Bronchial epithelial cell (primary cell): Measurements from ENCODE around the gene DENND2A. TPM values are rescaled to one million over a fixed set of nuclear protein-coding genes. Genes with fewer than 3 reads are reported as not detected.

Source experiments
- DNase-seq: peaks from one replicate; pipeline ENCODE4 v3.0.0-alpha.2; 2010; ENCODE audit warnings: low read depth
- FAIRE-seq: peaks from 2 replicates; lab custom pipeline; 2011; peaks lifted over from hg19 to GRCh38; lab: Jason Lieb, UNC
- H3K27me3 ChIP-seq: 2 replicates; pipeline ENCODE4 v1.5.1; 2011; ENCODE audit warnings: low read length; ENCODE audit not compliant: control insufficient read depth, insufficient read depth
- H3K36me3 ChIP-seq: 2 replicates; pipeline ENCODE4 v1.5.1; 2011; ENCODE audit warnings: low read length; ENCODE audit not compliant: control insufficient read depth, insufficient read depth
- H3K4me3 ChIP-seq: 2 replicates; pipeline ENCODE4 v1.5.1; 2011; ENCODE audit warnings: mild to moderate bottlenecking, low read depth, low read length, control low read depth
- total RNA-seq: library from RNA; depleted of rRNA; stranded (reverse); fragments of >200 nt; gene quantifications from 2 replicates; pipeline ENCODE4 v1.2.1, GENCODE V29; 2014
- TF ChIP-seq, protein P1 (sequence below): IDR thresholded peaks from 2 replicates; pipeline ENCODE4 v1.5.1; 2011; ENCODE audit warnings: mild to moderate bottlenecking, moderate library complexity, low read length, control low read depth, inconsistent platforms; ENCODE audit not compliant: insufficient read depth, severe bottlenecking

The DENND2A gene
- total RNA-seq, 1 donor from 2014 or later, result 0.26 TPM

DNA sequence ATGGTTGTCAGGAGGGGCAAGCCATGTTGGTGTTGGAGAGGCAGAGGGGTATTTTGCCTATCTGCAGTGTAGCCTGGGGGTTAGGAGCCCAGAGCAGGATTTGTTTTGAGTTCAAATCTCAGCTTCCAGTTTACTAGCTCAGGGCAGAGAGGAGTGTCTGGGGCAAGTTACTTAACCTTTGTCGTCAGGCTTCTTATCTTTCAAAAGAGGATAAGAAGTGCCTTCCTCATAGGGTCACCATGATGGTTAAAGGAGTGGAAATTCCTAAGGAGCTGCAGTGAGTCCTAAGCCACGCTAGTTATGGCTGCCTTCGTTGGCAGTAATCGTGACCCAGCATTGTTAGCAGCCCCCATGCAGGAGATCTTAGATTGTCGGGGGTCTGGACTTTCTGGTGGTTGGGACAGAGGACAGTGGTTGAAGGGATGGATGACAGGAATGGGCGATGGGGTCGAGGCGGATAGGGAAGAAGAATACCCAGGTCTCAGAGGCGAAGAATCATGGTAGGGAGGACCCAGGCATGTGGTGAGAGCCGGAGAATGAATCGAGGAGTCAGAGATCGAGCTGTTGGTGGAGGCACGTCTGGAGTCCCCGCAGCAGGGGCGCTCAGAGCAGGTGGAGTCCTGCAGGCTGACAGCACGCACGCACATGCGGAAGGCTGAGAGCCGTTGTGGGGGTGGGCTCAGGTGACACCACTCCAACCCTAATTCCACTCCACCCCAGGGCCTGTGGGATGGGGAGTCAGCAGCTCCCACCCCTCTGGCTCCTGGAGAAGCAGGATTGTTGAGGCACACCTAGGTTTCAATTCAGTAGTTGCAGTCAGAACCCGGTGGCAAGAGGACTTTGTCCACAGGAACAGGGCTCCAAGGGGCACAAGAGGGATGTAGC, 43.7 kb upstream of the DENND2A start:
- FAIRE-seq (no peak), DNase-seq (no peak)
- Histone ChIP-seq H3K36me3 (peaks cover 9% of the 10 kb centered on the region), H3K27me3 (no peaks in the 10 kb centered on the region), H3K4me3 (no peak overlapping the region)
- TF ChIP-seq, protein P1, sequence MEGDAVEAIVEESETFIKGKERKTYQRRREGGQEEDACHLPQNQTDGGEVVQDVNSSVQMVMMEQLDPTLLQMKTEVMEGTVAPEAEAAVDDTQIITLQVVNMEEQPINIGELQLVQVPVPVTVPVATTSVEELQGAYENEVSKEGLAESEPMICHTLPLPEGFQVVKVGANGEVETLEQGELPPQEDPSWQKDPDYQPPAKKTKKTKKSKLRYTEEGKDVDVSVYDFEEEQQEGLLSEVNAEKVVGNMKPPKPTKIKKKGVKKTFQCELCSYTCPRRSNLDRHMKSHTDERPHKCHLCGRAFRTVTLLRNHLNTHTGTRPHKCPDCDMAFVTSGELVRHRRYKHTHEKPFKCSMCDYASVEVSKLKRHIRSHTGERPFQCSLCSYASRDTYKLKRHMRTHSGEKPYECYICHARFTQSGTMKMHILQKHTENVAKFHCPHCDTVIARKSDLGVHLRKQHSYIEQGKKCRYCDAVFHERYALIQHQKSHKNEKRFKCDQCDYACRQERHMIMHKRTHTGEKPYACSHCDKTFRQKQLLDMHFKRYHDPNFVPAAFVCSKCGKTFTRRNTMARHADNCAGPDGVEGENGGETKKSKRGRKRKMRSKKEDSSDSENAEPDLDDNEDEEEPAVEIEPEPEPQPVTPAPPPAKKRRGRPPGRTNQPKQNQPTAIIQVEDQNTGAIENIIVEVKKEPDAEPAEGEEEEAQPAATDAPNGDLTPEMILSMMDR, result no peak

DNA sequence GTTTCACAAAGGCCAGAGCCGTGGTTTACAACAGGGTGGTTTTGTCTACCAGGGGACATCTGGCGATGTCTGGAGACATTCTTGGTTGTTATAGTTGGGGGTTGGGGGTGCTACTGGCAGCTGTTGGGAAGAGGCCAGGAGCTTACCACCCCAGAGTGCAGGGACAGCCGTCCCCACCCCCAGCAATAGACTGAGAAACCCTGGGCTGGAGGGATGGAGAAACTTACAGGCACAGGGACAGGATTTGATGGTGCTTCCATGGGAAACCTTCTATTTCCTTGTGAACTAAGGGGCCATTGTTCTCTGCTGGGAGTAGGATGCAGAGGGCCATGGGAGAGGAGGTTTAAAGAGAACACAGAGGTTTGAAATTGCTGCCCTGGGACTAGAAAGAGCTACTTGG, 43.0 kb upstream of the DENND2A start:
- Histone ChIP-seq H3K27me3 (no peaks in the 10 kb centered on the region), H3K4me3 (no peak overlapping the region), H3K36me3 (peaks cover 10% of the 10 kb centered on the region)
- DNase-seq (no peak), FAIRE-seq (no peak)
- TF ChIP-seq, protein P1, result no peak

DNA sequence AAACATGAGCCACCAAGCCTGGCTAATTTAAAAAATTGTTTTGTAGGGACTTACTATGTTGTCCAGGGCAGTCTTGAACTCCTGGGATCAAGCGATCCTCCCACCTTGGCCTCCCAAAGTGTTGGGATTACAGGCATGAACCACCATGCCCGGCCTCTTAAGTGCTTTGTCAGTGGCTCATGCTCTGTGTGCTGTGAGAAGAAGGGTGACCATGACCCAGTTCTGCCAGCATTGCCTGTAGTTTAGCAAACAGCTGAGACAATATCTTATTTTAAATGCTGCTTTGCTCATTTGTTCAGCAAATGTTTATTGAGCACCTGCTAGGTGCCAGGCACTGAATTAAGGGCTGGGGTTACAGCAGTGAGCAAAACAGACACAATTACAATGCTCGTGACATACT, 41.2 kb upstream of the DENND2A start:
- Histone ChIP-seq H3K4me3 (no peak overlapping the region), H3K27me3 (no peaks in the 10 kb centered on the region), H3K36me3 (peaks cover 9% of the 10 kb centered on the region)
- no peak for FAIRE-seq
- TF ChIP-seq, protein P1, result no peak
- no peak for DNase-seq

DNA sequence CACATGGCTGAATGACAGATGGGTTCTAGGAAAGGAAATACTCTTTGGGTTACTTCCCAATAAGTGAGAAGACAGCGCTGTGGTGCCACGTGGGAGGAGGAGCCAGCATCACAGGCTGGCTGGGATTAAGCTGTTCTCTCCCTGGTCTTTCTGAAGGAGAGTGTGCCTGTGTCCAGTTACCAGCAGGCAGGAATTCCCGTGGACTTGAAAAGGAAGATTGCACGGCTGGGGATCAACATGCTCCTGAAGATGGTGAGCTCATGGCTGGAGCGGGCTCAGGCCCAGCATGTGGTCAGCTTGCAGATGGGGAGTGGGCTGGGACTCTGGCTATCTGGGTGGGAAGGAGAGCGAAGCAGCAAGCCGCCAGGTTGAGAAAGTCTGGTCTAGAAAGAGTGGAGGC, 40.3 kb upstream of the DENND2A start:
- no peak for DNase-seq
- TF ChIP-seq, protein P1, result no peak
- no peak overlapping the region for H3K4me3 ChIP-seq
- peaks cover 10% of the 10 kb centered on the region for H3K36me3 ChIP-seq
- H3K27me3 ChIP-seq, result no peaks in the 10 kb centered on the region
- FAIRE-seq, result no peak

DNA sequence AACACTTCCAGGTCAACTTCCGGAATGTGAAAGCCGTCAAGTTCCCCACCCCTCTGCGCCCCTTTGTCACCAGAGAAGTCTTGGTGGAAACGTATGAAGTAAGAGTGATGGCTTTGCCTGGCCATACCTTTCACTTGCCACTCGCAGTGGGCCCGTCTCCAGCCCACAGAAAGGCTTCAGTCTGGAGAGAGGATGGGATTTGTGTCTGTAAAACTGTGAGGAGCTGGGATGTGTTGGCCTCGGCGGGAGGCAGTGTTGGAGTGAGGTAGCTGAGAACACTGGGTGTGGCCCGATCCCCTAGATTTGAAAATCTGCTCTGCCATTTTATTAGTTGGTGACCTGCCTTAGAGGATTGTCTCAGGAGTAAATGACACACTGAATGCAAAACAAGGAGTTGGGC, 38.6 kb upstream of the DENND2A start:
- H3K27me3 ChIP-seq, result no peaks in the 10 kb centered on the region
- TF ChIP-seq, protein P1, result no peak
- DNase-seq (no peak), FAIRE-seq (no peak)
- peaks cover 8% of the 10 kb centered on the region for H3K36me3 ChIP-seq
- no peak overlapping the region for H3K4me3 ChIP-seq

DNA sequence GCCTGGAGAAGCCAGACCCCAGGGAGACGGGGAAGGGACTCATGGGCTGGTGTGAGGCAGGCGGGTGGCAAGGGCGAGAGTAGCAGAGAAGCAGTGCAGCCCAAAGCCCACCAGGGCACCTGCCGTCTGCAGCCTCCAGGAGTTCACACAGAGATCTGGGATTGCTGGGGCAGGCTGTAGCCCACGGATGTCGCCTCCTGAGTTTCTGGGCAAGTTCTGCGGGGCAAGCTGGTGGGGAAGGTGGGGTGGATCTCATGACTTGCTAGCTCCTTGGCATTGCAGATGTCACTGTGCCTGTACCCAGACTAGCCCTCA, 38.2 kb upstream of the DENND2A start:
- no peak overlapping the region for H3K4me3 ChIP-seq
- FAIRE-seq (no peak), DNase-seq (no peak)
- peaks cover 8% of the 10 kb centered on the region for H3K36me3 ChIP-seq
- TF ChIP-seq, protein P1, result no peak
- no peaks in the 10 kb centered on the region for H3K27me3 ChIP-seq
